ENCODE results near the gene ZNF597.

DNA sequence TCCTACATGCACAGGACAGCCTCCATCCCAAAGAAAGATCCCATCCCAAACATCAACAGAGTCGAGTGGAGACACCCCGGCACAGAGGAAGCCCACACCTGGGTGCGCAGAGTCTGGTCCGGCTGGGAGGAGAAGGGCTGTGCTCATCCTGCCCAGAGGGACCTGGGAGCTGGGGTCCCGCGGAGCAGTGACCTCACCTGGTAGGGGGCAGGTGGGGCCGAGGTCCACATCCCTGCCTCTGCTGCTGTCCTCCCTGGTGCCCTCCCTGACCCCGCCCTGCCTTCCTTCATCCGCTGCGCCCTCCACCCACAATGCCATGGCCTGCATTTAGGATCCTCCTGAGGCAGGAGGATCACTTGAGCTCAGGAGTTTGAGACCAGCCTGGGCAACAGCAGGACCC lies 49.1 kb upstream of the ZNF597 start:
- TF ChIP-seq CTCF (conservative IDR thresholded peaks at IDR 0.05; ENCODE audit: low read length) (no peak), EZH2phosphoT487 (IDR thresholded peaks at IDR 0.05; ENCODE audit: borderline replicate concordance, low read depth, low read length) (no peak)
